Activated effector memory CD4-positive, alpha-beta T cell treated with Interleukin-2 at 50 U/mL for 16 hours (primary cell): ENCODE measurements around the gene COX11.
A peak's percentile ranks its signal among the peaks of the same experiment; 100 is the strongest.

Source experiments
- DNase-seq: peaks from one replicate; pipeline ENCODE4 v3.0.0-alpha.2; 2020

COX11 gene

GRCh38 chr17:54968262-54968987, at the start of gene COX11, which contains the start of gene STXBP4:
Gene COX11 (minus strand): TSS chr17:54968654. CDS start chr17:54968646, 8 bp downstream.
Gene STXBP4 (plus strand): TSS chr17:54968765. CDS start chr17:54986220, 17,455 bp downstream.
- DNase-seq, result peak; percentile 89

GRCh38 chr17:55005520-55005919, 37.1 kb upstream of the COX11 start:
- DNase-seq, result no peak

GRCh38 chr17:55004484-55004883, 36.0 kb upstream of the COX11 start:
- DNase-seq, result no peak

- no peak for DNase-seq
Observed at GRCh38 chr17:55002458-55002857, 34.0 kb upstream of the COX11 start.

GRCh38 chr17:54996441-54996840, 28.0 kb upstream of the COX11 start:
- DNase-seq, result no peak

GRCh38 chr17:54992797-54993639, 24.6 kb upstream of the COX11 start:
- no peak for DNase-seq

- no peak for DNase-seq
Observed at GRCh38 chr17:54991567-54991966, 23.1 kb upstream of the COX11 start.

GRCh38 chr17:54990118-54990517, 21.7 kb upstream of the COX11 start:
- no peak for DNase-seq

- DNase-seq, result no peak
Observed at GRCh38 chr17:54985476-54985875, 17.0 kb upstream of the COX11 start.

- DNase-seq, result no peak
Observed at GRCh38 chr17:54983260-54983659, 14.8 kb upstream of the COX11 start.

GRCh38 chr17:54982399-54982798, 13.9 kb upstream of the COX11 start:
- DNase-seq, result no peak

- DNase-seq, result no peak
Observed at GRCh38 chr17:54980375-54980774, 11.9 kb upstream of the COX11 start.

GRCh38 chr17:54979657-54980056, 11.2 kb upstream of the COX11 start:
- DNase-seq, result no peak

- DNase-seq, result no peak
Observed at GRCh38 chr17:54977744-54978143, 9.3 kb upstream of the COX11 start.

GRCh38 chr17:54976316-54976715, 7.9 kb upstream of the COX11 start:
- DNase-seq, result no peak

- no peak for DNase-seq
Observed at GRCh38 chr17:54974759-54975158, 6.3 kb upstream of the COX11 start.

GRCh38 chr17:54972406-54973138, 4.1 kb upstream of the COX11 start:
- DNase-seq, result no peak

- DNase-seq, result no peak
Observed at GRCh38 chr17:54971901-54972300, 3.4 kb upstream of the COX11 start.

GRCh38 chr17:54971147-54971546, 2.7 kb upstream of the COX11 start:
- DNase-seq, result no peak

- no peak for DNase-seq
Observed at GRCh38 chr17:54969658-54970572, 1.5 kb upstream of the COX11 start.

GRCh38 chr17:54968988-54969332, 506 bp upstream of the COX11 start:
- DNase-seq, result no peak

GRCh38 chr17:54967621-54968261, 713 bp downstream of the COX11 start:
- no peak for DNase-seq
